ENCODE data around the gene CD200.

The CD200 gene

GRCh38 chr3:112379020-112379690 is 46.2 kb downstream of the CD200 start:
- H3K36me3 ChIP-seq (ENCODE audit: insufficient read depth, insufficient read length, low read length) = no peaks in the 10 kb centered on the region
- H3K9ac ChIP-seq (ENCODE audit: insufficient read length, low read depth) = no peak overlapping the region
- H3K4me1 ChIP-seq (ENCODE audit: insufficient read depth, insufficient read length) = no peaks in the 10 kb centered on the region
- H3K27me3 ChIP-seq (ENCODE audit: insufficient read depth, insufficient read length) = no peaks in the 10 kb centered on the region
- H3K9me3 ChIP-seq (ENCODE audit: insufficient read depth, low read length) = no peaks in the 10 kb centered on the region
- DNase-seq (ENCODE audit: low read depth, low spot score) = no peak
- TF ChIP-seq ZNF274 (IDR thresholded peaks at IDR 0.05; ENCODE audit: low read depth, low read length) (no peak), SUZ12 (IDR thresholded peaks at IDR 0.05; ENCODE audit: extremely low read depth, insufficient read depth, insufficient read length) (no peak), YY1 (IDR thresholded peaks at IDR 0.05; ENCODE audit: insufficient read depth, insufficient read length) (no peak)
- no peak overlapping the region for H3K4me3 ChIP-seq (ENCODE audit: insufficient read length, low read depth)

- H3K9ac ChIP-seq (ENCODE audit: insufficient read length, low read depth) = no peak overlapping the region
- no peaks in the 10 kb centered on the region for H3K36me3 ChIP-seq (ENCODE audit: insufficient read depth, insufficient read length, low read length)
- H3K4me3 ChIP-seq (ENCODE audit: insufficient read length, low read depth) = no peak overlapping the region
- no peaks in the 10 kb centered on the region; the same call in 1 of the 2 replicates for H3K9me3 ChIP-seq (ENCODE audit: insufficient read depth, low read length)
- DNase-seq (ENCODE audit: low read depth, low spot score) = no peak
- H3K27me3 ChIP-seq (ENCODE audit: insufficient read depth, insufficient read length) = no peaks in the 10 kb centered on the region
- no peaks in the 10 kb centered on the region for H3K4me1 ChIP-seq (ENCODE audit: insufficient read depth, insufficient read length)
- TF ChIP-seq ZNF274 (IDR thresholded peaks at IDR 0.05; ENCODE audit: low read depth, low read length) (no peak), SUZ12 (IDR thresholded peaks at IDR 0.05; ENCODE audit: extremely low read depth, insufficient read depth, insufficient read length) (no peak)
Observed at GRCh38 chr3:112381673-112382542, 49.0 kb downstream of the CD200 start.

- Histone ChIP-seq H3K27me3 (ENCODE audit: insufficient read depth, insufficient read length) (no peaks in the 10 kb centered on the region), H3K36me3 (ENCODE audit: insufficient read depth, insufficient read length, low read length) (no peaks in the 10 kb centered on the region), H3K9ac (ENCODE audit: insufficient read length, low read depth) (no peak overlapping the region), H3K4me1 (ENCODE audit: insufficient read depth, insufficient read length) (no peaks in the 10 kb centered on the region), H3K9me3 (ENCODE audit: insufficient read depth, low read length) (no peaks in the 10 kb centered on the region; the same call in 1 of the 2 replicates), H3K4me3 (ENCODE audit: insufficient read length, low read depth) (no peak overlapping the region)
- DNase-seq (ENCODE audit: low read depth, low spot score) = no peak
- TF ChIP-seq ZNF274 (IDR thresholded peaks at IDR 0.05; ENCODE audit: low read depth, low read length) = no peak
- TF ChIP-seq YY1 (IDR thresholded peaks at IDR 0.05; ENCODE audit: insufficient read depth, insufficient read length) = no peak
- no peak for TF ChIP-seq SUZ12 (IDR thresholded peaks at IDR 0.05; ENCODE audit: extremely low read depth, insufficient read depth, insufficient read length)
Observed at GRCh38 chr3:112382543-112383160, 49.7 kb downstream of the CD200 start.

DNA sequence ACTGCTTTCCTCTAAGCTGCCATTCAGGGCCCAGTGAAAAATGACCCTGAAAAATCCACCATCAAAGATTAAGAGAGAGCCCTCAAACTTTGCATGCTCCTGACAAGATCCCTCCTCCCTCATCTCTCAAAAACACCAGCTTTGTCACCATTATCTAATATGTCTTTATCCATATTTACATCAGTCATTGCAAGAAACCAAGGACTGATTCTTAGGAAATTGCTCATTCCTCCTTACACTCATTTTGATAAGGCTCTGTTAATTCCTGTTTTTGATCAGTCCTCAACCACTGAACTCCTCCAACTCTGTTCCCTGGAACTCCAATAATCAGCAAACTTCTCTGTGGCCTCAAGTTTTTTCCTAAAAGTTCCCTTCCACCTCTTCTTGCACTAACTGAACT is 51.8 kb downstream of the CD200 start:
- H3K9ac ChIP-seq (ENCODE audit: insufficient read length, low read depth) = no peak overlapping the region
- H3K4me1 ChIP-seq (ENCODE audit: insufficient read depth, insufficient read length) = no peaks in the 10 kb centered on the region
- H3K27me3 ChIP-seq (ENCODE audit: insufficient read depth, insufficient read length) = no peaks in the 10 kb centered on the region
- H3K4me3 ChIP-seq (ENCODE audit: insufficient read length, low read depth) = no peak overlapping the region
- DNase-seq (ENCODE audit: low read depth, low spot score) = no peak
- H3K9me3 ChIP-seq (ENCODE audit: insufficient read depth, low read length) = peaks cover 7% of the 10 kb centered on the region
- H3K36me3 ChIP-seq (ENCODE audit: insufficient read depth, insufficient read length, low read length) = no peaks in the 10 kb centered on the region
- TF ChIP-seq SUZ12 (IDR thresholded peaks at IDR 0.05; ENCODE audit: extremely low read depth, insufficient read depth, insufficient read length) = no peak
- no peak for TF ChIP-seq YY1 (IDR thresholded peaks at IDR 0.05; ENCODE audit: insufficient read depth, insufficient read length)
- no peak for TF ChIP-seq ZNF274 (IDR thresholded peaks at IDR 0.05; ENCODE audit: low read depth, low read length)

DNA sequence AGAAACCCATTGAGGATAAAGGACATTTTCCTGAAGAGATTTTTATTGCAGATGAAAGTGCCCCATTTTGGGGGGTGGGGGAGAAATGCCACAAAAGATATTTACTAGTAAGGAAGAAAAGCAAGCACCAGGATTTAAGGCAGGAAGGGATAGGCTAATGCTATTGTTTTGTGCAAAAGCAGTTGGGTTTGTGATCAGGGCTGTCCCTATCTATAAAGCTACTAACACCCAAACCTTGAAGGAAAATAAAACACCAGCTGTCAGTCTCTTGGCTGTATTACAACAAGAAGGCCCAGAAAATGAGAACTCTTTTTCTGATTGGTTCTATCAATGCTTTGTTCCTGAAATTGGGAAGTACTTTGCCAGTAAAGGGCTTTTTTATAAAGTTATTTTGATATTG is 56.0 kb downstream of the CD200 start:
- TF ChIP-seq SUZ12 (IDR thresholded peaks at IDR 0.05; ENCODE audit: extremely low read depth, insufficient read depth, insufficient read length) = no peak
- TF ChIP-seq ZNF274 (IDR thresholded peaks at IDR 0.05; ENCODE audit: low read depth, low read length) = no peak
- no peak for TF ChIP-seq YY1 (IDR thresholded peaks at IDR 0.05; ENCODE audit: insufficient read depth, insufficient read length)
- H3K9me3 ChIP-seq (ENCODE audit: insufficient read depth, low read length) = peaks cover 28% of the 10 kb centered on the region
- no peaks in the 10 kb centered on the region for H3K4me1 ChIP-seq (ENCODE audit: insufficient read depth, insufficient read length)
- no peak overlapping the region for H3K9ac ChIP-seq (ENCODE audit: insufficient read length, low read depth)
- no peaks in the 10 kb centered on the region for H3K36me3 ChIP-seq (ENCODE audit: insufficient read depth, insufficient read length, low read length)
- DNase-seq (ENCODE audit: low read depth, low spot score) = no peak
- no peak overlapping the region for H3K4me3 ChIP-seq (ENCODE audit: insufficient read length, low read depth)
- H3K27me3 ChIP-seq (ENCODE audit: insufficient read depth, insufficient read length) = no peaks in the 10 kb centered on the region

DNA sequence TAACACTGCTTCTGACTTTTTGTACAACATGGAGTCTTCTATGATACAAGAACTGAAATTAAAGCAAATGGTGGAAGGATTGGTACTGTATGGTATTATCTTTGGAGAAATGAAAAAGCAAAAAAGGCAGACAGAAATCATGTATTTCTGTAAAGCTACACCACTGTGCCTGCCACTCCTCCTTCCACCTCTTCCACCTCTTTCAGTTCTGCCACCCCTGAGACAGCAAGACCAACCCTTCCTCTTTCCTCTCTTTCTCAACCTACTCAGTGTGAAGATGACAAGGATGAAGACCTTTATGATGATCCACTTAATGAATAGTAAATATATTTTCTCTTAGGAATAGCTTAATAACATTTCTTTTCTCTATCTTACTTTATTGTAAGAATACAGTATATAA is 57.0 kb downstream of the CD200 start:
- no peaks in the 10 kb centered on the region for H3K4me1 ChIP-seq (ENCODE audit: insufficient read depth, insufficient read length)
- no peak overlapping the region for H3K4me3 ChIP-seq (ENCODE audit: insufficient read length, low read depth)
- TF ChIP-seq ZNF274 (IDR thresholded peaks at IDR 0.05; ENCODE audit: low read depth, low read length) (no peak), SUZ12 (IDR thresholded peaks at IDR 0.05; ENCODE audit: extremely low read depth, insufficient read depth, insufficient read length) (no peak), YY1 (IDR thresholded peaks at IDR 0.05; ENCODE audit: insufficient read depth, insufficient read length) (no peak)
- H3K36me3 ChIP-seq (ENCODE audit: insufficient read depth, insufficient read length, low read length) = no peaks in the 10 kb centered on the region
- H3K9me3 ChIP-seq (ENCODE audit: insufficient read depth, low read length) = peaks cover 28% of the 10 kb centered on the region
- no peaks in the 10 kb centered on the region for H3K27me3 ChIP-seq (ENCODE audit: insufficient read depth, insufficient read length)
- no peak overlapping the region for H3K9ac ChIP-seq (ENCODE audit: insufficient read length, low read depth)
- DNase-seq (ENCODE audit: low read depth, low spot score) = no peak

Measured in NT2/D1 (cell line).